Stomach (tissue), 8 donors: Measurements from ENCODE around the gene LOC128125822.
A peak's percentile ranks its signal among the peaks of the same experiment; 100 is the strongest.

Experiments used
- DNase-seq, 2 donors: peaks; one replicate each; pipeline versions ENCODE4 v3.0.0 to v3.0.0-alpha.2; 2013 to 2019
- H3K27ac ChIP-seq, 5 donors: fragments of 200-600 bp in 4 of 5; sonication (generic) in 4 of 5; one replicate each; pipeline ENCODE4 v1.5.1; 2013 to 2019; ENCODE audit warnings: mild to moderate bottlenecking in 1 of 5, moderate library complexity in 1 of 5
- H3K27me3 ChIP-seq, 3 donors: fragments of 200-600 bp; sonication (generic); one replicate each; pipeline ENCODE4 v1.5.1; 2017 to 2019; ENCODE audit warnings: mixed run types in 1 of 3
- H3K36me3 ChIP-seq, 4 donors: fragments of 200-600 bp; sonication (generic); 1 replicate in 3 of 4; 2 replicates in 1 of 4; pipeline ENCODE4 v1.5.1; 2016 to 2019
- H3K4me1 ChIP-seq, 4 donors: fragments of 200-600 bp; sonication (generic); one replicate each; pipeline ENCODE4 v1.5.1; 2016 to 2019
- H3K4me3 ChIP-seq, 4 donors: fragments of 200-600 bp; sonication (generic) in 3 of 4; one replicate each; pipeline ENCODE4 v1.5.1; 2016 to 2019; ENCODE audit warnings: mild to moderate bottlenecking in 1 of 4
- H3K9me3 ChIP-seq, 4 donors: fragments of 200-600 bp; sonication (generic); one replicate each; pipeline ENCODE4 v1.5.1; 2016 to 2019
- CTCF ChIP-seq, 7 experiments: fragments of 450-650 bp in 4 of 7; fragments of 200-600 bp in 3 of 7; sonication (generic) in 3 of 7; IDR thresholded peaks; one replicate each; pipeline ENCODE4 v1.5.1; 2016 to 2019; ENCODE audit warnings: antibody characterized with exemption in 7 of 7, control low read depth in 2 of 7, mild to moderate bottlenecking in 1 of 7
- EP300 ChIP-seq: sonication (generic); formaldehyde crosslinking; IDR thresholded peaks from one replicate; pipeline ENCODE4 v1.6.1; 2017; ENCODE audit warnings: antibody characterized with exemption
- POLR2A ChIP-seq, 4 donors: fragments of 450-650 bp; IDR thresholded peaks; one replicate each; pipeline ENCODE4 v1.6.1; 2016; ENCODE audit warnings: antibody characterized with exemption in 4 of 4, control low read depth in 2 of 4, mild to moderate bottlenecking in 1 of 4, moderate library complexity in 1 of 4
- POLR2AphosphoS5 ChIP-seq, 3 donors: sonication (generic); formaldehyde crosslinking; IDR thresholded peaks; one replicate each; pipeline ENCODE4 v1.6.1; 2016; ENCODE audit warnings: antibody characterized with exemption in 3 of 3
- WGBS, 5 donors: extraction: QIAGEN DNeasy Blood & Tissue Kit in 3 of 5; methylation state at CpG; one replicate each; pipeline versions ENCODE4 v1.1.5 to v1.1.7; 2013 to 2018; 5-methylcytosine and 5-hydroxymethylcytosine counted together
- intact Hi-C: fragments of 100-400 bp; cut with DNase I; formaldehyde crosslinking; loops from one replicate; pipeline ENCODE4 v1.15.1; 2023; ENCODE audit warnings: low total_unique reads
- donor health status: healthy with polysubstance abuse.
- donor health status: Bipolar disorder and iron deficiency.
- donor health status: healthy.

The LOC128125822 gene

GRCh38 chr6:63553900-63554299 lies 18.4 kb upstream of the LOC128125822 start:
- WGBS, 5 donors, result 37 to 60% (median 53%) methylated on average over 1 of the region's 1 CpG
- H3K4me1 ChIP-seq, result peaks cover 0 to 6% (median 5%) of the 10 kb centered on the region in 4 donors
- no peak overlapping the region for H3K4me3 ChIP-seq
- intact Hi-C loops, result no loop called here
- no peak for DNase-seq
- no peaks in the 10 kb centered on the region for H3K27me3 ChIP-seq
- TF ChIP-seq CTCF (IDR thresholded peaks at IDR 0.05), result no peak
- TF ChIP-seq EP300, result no peak
- TF ChIP-seq POLR2A (IDR thresholded peaks at IDR 0.05), result no peak
- no peak for TF ChIP-seq POLR2AphosphoS5 (IDR thresholded peaks at IDR 0.05)
- H3K27ac ChIP-seq, result no peak overlapping the region
- no peaks in the 10 kb centered on the region for H3K36me3 ChIP-seq
- H3K9me3 ChIP-seq, result no peaks in the 10 kb centered on the region

- 38 to 59% (median 49%) methylated on average over 1 of the region's 1 CpG for WGBS, 5 donors
- intact Hi-C loops, result no loop called here
- TF ChIP-seq POLR2AphosphoS5 (IDR thresholded peaks at IDR 0.05) (no peak), CTCF (IDR thresholded peaks at IDR 0.05) (no peak), POLR2A (IDR thresholded peaks at IDR 0.05) (no peak), EP300 (no peak)
Measured at GRCh38 chr6:63554782-63555181, 17.5 kb upstream of the LOC128125822 start.

GRCh38 chr6:63556369-63556768 lies 15.9 kb upstream of the LOC128125822 start:
- no peak overlapping the region for H3K27ac ChIP-seq
- TF ChIP-seq CTCF (IDR thresholded peaks at IDR 0.05) (no peak), POLR2A (IDR thresholded peaks at IDR 0.05) (no peak), EP300 (no peak), POLR2AphosphoS5 (IDR thresholded peaks at IDR 0.05) (no peak)
- intact Hi-C loops, result no loop called here
- no peaks in the 10 kb centered on the region for H3K27me3 ChIP-seq
- H3K9me3 ChIP-seq, result no peaks in the 10 kb centered on the region
- DNase-seq, result no peak
- H3K4me3 ChIP-seq, result no peak overlapping the region
- no peaks in the 10 kb centered on the region for H3K36me3 ChIP-seq
- 73 to 93% (median 89%) methylated on average over 4 of the region's 4 CpGs for WGBS, 5 donors
- H3K4me1 ChIP-seq, result peaks cover 0 to 19% (median 10%) of the 10 kb centered on the region in 4 donors

More at GRCh38 chr6:63554782-63555181, 17.5 kb upstream of the LOC128125822 start:
- no peaks in the 10 kb centered on the region for H3K27me3 ChIP-seq
- peak overlapping the region in 1 of 5 donors; percentile 5 for H3K27ac ChIP-seq
- H3K36me3 ChIP-seq, result no peaks in the 10 kb centered on the region
- no peak overlapping the region for H3K4me3 ChIP-seq
- H3K4me1 ChIP-seq, result peaks cover 0 to 6% (median 5%) of the 10 kb centered on the region in 4 donors
- no peaks in the 10 kb centered on the region for H3K9me3 ChIP-seq
- DNase-seq, result no peak

GRCh38 chr6:63558278-63558677 lies 14.0 kb upstream of the LOC128125822 start:
- no peaks in the 10 kb centered on the region for H3K36me3 ChIP-seq
- TF ChIP-seq CTCF (IDR thresholded peaks at IDR 0.05), result no peak
- TF ChIP-seq POLR2AphosphoS5 (IDR thresholded peaks at IDR 0.05), result no peak
- TF ChIP-seq EP300, result no peak
- TF ChIP-seq POLR2A (IDR thresholded peaks at IDR 0.05), result no peak
- H3K27me3 ChIP-seq, result no peaks in the 10 kb centered on the region
- H3K9me3 ChIP-seq, result no peaks in the 10 kb centered on the region
- peaks cover 0 to 18% (median 10%) of the 10 kb centered on the region in 4 donors for H3K4me1 ChIP-seq
- DNase-seq, result no peak
- no peak overlapping the region for H3K4me3 ChIP-seq
- intact Hi-C loops, result no loop called here
- H3K27ac ChIP-seq, result no peak overlapping the region
